C4-2B (cell line): Measurements from ENCODE around the gene NELFB.

ENCODE experiments used
- CTCF ChIP-seq: fragments of 450-650 bp; conservative IDR thresholded peaks from 2 replicates; pipeline ENCODE4 v1.5.1; 2017; ENCODE audit warnings: mild to moderate bottlenecking
- ZFX ChIP-seq: fragments of 450-650 bp; IDR thresholded peaks from 2 replicates; pipeline ENCODE4 v1.6.1; 2017

GRCh38 chr9:137268538-137269201 lies 13.5 kb downstream of the NELFB start:
- TF ChIP-seq CTCF (no peak), ZFX (no peak)
